Loucy (cell line): Measurements from ENCODE around the gene GRID2.

Experiments used
- H2AFZ ChIP-seq: fragments of 200-600 bp; sonication (generic); 2 replicates; pipeline ENCODE4 v1.6.0; 2016; ENCODE audit warnings: antibody characterized with exemption, mild to moderate bottlenecking, low read length, moderate library complexity
- H3F3A ChIP-seq: fragments of 200-600 bp; 2 replicates; pipeline ENCODE4 v1.6.0; 2016; ENCODE audit warnings: antibody characterized with exemption, low read depth, mild to moderate bottlenecking
- H3K27me3 ChIP-seq: fragments of 200-600 bp; sonication (generic); 2 replicates; pipeline ENCODE4 v1.6.1; 2014; ENCODE audit warnings: low read length, mild to moderate bottlenecking; ENCODE audit not compliant: insufficient read depth, poor library complexity, severe bottlenecking
- H3K36me3 ChIP-seq: fragments of 200-600 bp; sonication (generic); 2 replicates; pipeline ENCODE4 v1.6.1; 2016; ENCODE audit warnings: low read length; ENCODE audit not compliant: insufficient read depth
- H3K4me1 ChIP-seq: fragments of 200-600 bp; sonication (generic); 2 replicates; pipeline ENCODE4 v1.5.1; 2014; ENCODE audit warnings: low read length, mild to moderate bottlenecking; ENCODE audit not compliant: insufficient read depth, poor library complexity, severe bottlenecking
- H3K4me2 ChIP-seq: fragments of 200-600 bp; sonication (generic); 2 replicates; pipeline ENCODE4 v1.6.0; 2014; ENCODE audit warnings: antibody characterized with exemption, low read length, low read depth, mild to moderate bottlenecking; ENCODE audit not compliant: poor library complexity, severe bottlenecking
- H3K4me3 ChIP-seq: fragments of 200-600 bp; sonication (generic); 2 replicates; pipeline ENCODE4 v1.5.1; 2014; ENCODE audit warnings: low read length, mild to moderate bottlenecking, mixed read lengths; ENCODE audit not compliant: poor library complexity, severe bottlenecking
- H3K79me2 ChIP-seq: fragments of 200-600 bp; sonication (generic); 2 replicates; pipeline ENCODE4 v1.6.1; 2014; ENCODE audit warnings: low read length; ENCODE audit not compliant: insufficient read depth
- H3K9ac ChIP-seq: fragments of 200-600 bp; sonication (generic); 2 replicates; pipeline ENCODE4 v1.6.0; 2014; ENCODE audit warnings: mild to moderate bottlenecking, low read depth, low read length, moderate library complexity; ENCODE audit not compliant: poor library complexity, severe bottlenecking
- H3K9me2 ChIP-seq: fragments of 200-600 bp; sonication (generic); replicated peaks from 2 replicates; pipeline ENCODE4 v1.6.1; 2016; ENCODE audit warnings: low read depth, low read length, mixed read lengths
- H3K9me3 ChIP-seq: fragments of 200-600 bp; sonication (generic); 2 replicates; pipeline ENCODE4 v1.6.1; 2014; ENCODE audit warnings: mild to moderate bottlenecking, antibody characterized with exemption, low read length, low read depth; ENCODE audit not compliant: insufficient read depth
- H4K20me1 ChIP-seq: fragments of 200-600 bp; sonication (generic); 2 replicates; pipeline ENCODE4 v1.6.0; 2014; ENCODE audit warnings: antibody characterized with exemption, low read length, mild to moderate bottlenecking; ENCODE audit not compliant: insufficient read depth, poor library complexity, severe bottlenecking
- EZH2phosphoT487 ChIP-seq: fragments of 200-600 bp; IDR thresholded peaks from 2 replicates; pipeline ENCODE4 v1.6.1; 2018; ENCODE audit warnings: antibody characterized with exemption, mild to moderate bottlenecking, moderate library complexity, borderline replicate concordance
- TF ChIP-seq, protein P1 (sequence below): fragments of 200-600 bp; sonication (generic); conservative IDR thresholded peaks from 2 replicates; pipeline ENCODE4 v1.5.1; 2014; ENCODE audit warnings: mild to moderate bottlenecking, antibody characterized with exemption, low read length

Gene GRID2

DNA sequence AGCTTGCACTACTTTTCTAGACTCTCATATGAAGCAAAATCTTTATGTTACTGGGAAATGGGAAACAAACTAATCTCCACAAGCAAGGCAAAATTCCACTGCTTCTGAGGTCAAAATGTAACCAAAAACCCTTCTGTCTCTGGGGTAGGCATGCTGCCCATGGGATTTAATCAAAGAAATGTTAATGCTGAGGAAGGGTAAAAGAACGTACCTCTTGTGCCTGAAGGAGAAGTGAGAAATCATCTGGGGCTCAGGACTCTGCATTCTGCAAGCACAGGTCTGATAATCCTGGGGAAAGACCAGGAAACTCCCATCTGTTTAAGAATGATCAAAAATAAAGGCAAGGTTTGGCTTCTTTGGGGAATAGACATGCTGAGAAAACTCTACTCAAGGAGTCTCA, 184.7 kb downstream of the GRID2 start:
- TF ChIP-seq, protein P1, sequence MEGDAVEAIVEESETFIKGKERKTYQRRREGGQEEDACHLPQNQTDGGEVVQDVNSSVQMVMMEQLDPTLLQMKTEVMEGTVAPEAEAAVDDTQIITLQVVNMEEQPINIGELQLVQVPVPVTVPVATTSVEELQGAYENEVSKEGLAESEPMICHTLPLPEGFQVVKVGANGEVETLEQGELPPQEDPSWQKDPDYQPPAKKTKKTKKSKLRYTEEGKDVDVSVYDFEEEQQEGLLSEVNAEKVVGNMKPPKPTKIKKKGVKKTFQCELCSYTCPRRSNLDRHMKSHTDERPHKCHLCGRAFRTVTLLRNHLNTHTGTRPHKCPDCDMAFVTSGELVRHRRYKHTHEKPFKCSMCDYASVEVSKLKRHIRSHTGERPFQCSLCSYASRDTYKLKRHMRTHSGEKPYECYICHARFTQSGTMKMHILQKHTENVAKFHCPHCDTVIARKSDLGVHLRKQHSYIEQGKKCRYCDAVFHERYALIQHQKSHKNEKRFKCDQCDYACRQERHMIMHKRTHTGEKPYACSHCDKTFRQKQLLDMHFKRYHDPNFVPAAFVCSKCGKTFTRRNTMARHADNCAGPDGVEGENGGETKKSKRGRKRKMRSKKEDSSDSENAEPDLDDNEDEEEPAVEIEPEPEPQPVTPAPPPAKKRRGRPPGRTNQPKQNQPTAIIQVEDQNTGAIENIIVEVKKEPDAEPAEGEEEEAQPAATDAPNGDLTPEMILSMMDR: no peak
- TF ChIP-seq EZH2phosphoT487: no peak
- no peaks in the 10 kb centered on the region for H3F3A ChIP-seq

DNA sequence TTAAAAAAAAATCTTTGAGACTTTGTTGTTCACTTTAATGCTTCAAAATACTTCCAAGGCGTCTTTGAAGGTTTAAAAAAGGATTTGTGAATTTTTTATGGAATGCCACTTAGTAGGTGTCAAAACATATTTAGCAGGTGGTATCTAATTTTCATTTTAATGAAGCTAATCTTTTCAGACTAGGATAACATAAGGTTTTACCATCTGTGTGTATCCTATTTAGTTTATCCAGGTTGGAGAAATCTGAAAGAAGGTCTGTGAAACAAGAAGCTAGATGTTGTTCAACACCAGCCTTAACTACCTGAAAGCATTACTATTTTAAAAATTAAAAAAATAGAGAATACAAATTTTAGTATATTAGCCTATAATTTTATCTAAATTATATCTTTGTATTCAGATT, 193.4 kb downstream of the GRID2 start:
- H3K9ac ChIP-seq: no peak overlapping the region
- no peaks in the 10 kb centered on the region for H3K9me2 ChIP-seq
- H3K4me2 ChIP-seq: no peak overlapping the region
- H3K4me1 ChIP-seq: no peaks in the 10 kb centered on the region
- H3K36me3 ChIP-seq: no peaks in the 10 kb centered on the region
- H3F3A ChIP-seq: no peaks in the 10 kb centered on the region
- no peak overlapping the region for H3K4me3 ChIP-seq
- no peaks in the 10 kb centered on the region for H3K27me3 ChIP-seq
- no peaks in the 10 kb centered on the region for H3K79me2 ChIP-seq
- no peaks in the 10 kb centered on the region for H3K9me3 ChIP-seq
- TF ChIP-seq EZH2phosphoT487: no peak
- TF ChIP-seq, protein P1: no peak
- H4K20me1 ChIP-seq: no peaks in the 10 kb centered on the region
- no peak overlapping the region for H2AFZ ChIP-seq

More for the DNA sequence above, 184.7 kb downstream of the GRID2 start:
- H3K36me3 ChIP-seq: no peaks in the 10 kb centered on the region
- H3K9me2 ChIP-seq: no peaks in the 10 kb centered on the region
- H3K79me2 ChIP-seq: no peaks in the 10 kb centered on the region
- H4K20me1 ChIP-seq: no peaks in the 10 kb centered on the region
- H3K9ac ChIP-seq: no peak overlapping the region
- H3K4me2 ChIP-seq: no peak overlapping the region
- no peaks in the 10 kb centered on the region for H3K4me1 ChIP-seq
- H3K4me3 ChIP-seq: no peak overlapping the region
- H3K9me3 ChIP-seq: no peaks in the 10 kb centered on the region
- no peaks in the 10 kb centered on the region for H3K27me3 ChIP-seq
- no peak overlapping the region for H2AFZ ChIP-seq

DNA sequence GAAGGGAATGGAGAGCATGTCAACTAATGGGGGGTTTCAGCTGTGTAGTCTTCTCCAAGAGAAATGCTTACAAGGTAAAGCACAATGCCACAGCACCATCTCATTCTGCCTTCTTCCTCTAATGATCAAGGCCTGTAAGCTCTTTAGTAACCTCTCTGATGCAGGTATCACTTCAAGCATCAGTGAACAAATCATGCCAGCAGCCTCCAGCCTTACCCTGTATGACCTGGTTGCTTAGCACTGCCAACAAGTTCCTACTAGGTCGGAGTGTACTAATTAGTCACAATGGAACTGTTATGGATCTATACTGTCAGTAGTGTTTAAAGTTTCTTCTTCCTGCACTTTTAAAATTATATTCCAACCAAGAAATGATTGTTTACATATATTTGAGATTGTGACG, 197.7 kb downstream of the GRID2 start:
- TF ChIP-seq, protein P1: no peak
- TF ChIP-seq EZH2phosphoT487: no peak
- no peaks in the 10 kb centered on the region for H3K4me1 ChIP-seq

More for the DNA sequence above, 197.7 kb downstream of the GRID2 start:
- Histone ChIP-seq H3K9ac (no peak overlapping the region), H3K27me3 (no peaks in the 10 kb centered on the region), H3K79me2 (no peaks in the 10 kb centered on the region), H3F3A (no peaks in the 10 kb centered on the region), H2AFZ (no peak overlapping the region), H3K4me3 (no peak overlapping the region), H3K9me3 (no peaks in the 10 kb centered on the region), H3K4me2 (no peak overlapping the region), H3K9me2 (no peaks in the 10 kb centered on the region), H3K36me3 (no peaks in the 10 kb centered on the region), H4K20me1 (no peaks in the 10 kb centered on the region)
